ENCODE measurements around the gene ENG. TPM values are rescaled to one million over a fixed set of nuclear protein-coding genes. Genes with fewer than 3 reads are reported as not detected.
A peak's percentile ranks its signal among the peaks of the same experiment; 100 is the strongest.
"Not testable (repeated sequence)": the region's sequence is repeated elsewhere in the genome, so short reads cannot be mapped to it uniquely, and the experiment has no call there.

Gene ENG
- total RNA-seq, 1 donor from 2014 or later = 9.4 TPM

DNA sequence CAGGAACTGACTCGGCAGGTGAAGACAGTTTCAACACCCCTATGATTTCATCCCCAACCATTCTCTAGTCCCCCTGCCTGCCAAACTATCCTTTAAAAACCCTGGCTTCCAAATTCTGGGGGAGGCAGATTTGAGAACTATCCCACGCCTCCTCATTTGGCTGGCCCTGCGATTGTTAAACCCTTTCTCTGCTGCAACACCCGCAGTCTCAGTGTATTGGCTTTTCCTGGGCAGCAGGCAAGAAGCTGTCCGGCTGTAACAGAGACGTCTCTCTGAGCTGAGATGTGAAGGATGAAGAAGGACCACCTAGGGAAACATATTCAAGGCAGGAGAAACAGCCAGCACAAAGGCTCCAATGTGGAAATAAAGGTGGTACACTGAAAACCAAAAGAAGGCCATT, 38.4 kb upstream of the ENG start:
- no peak overlapping the region for H3K9ac ChIP-seq (ENCODE audit: low read depth in 1 of 3, low read length in 3 of 3)
- H3K36me3 ChIP-seq (ENCODE audit: control insufficient read depth in 3 of 3, insufficient read depth in 3 of 3, low read length in 3 of 3) = peaks cover 55 to 62% (median 58%) of the 10 kb centered on the region in 3 donors

GRCh38 chr9:127890053-127890452, 35.6 kb upstream of the ENG start:
- Histone ChIP-seq H3K27ac (ENCODE audit: low read depth, low read length) (no peak overlapping the region), H3K27me3 (ENCODE audit: control insufficient read depth in 3 of 3, insufficient read depth in 3 of 3, low read length in 3 of 3) (no peaks in the 10 kb centered on the region), H3K9me3 (ENCODE audit: control insufficient read depth in 3 of 3, low read length in 3 of 3) (peaks cover 0 to 8% (median 5%) of the 10 kb centered on the region in 3 donors), H3K9ac (ENCODE audit: low read depth in 1 of 3, low read length in 3 of 3) (no peak overlapping the region), H3K4me1 (ENCODE audit: control insufficient read depth in 3 of 3, insufficient read depth in 3 of 3, low read length in 3 of 3) (peaks cover 6 to 9% (median 8%) of the 10 kb centered on the region in 3 donors), H3K4me3 (ENCODE audit: low read length in 3 of 3) (no peak overlapping the region), H3K36me3 (ENCODE audit: control insufficient read depth in 3 of 3, insufficient read depth in 3 of 3, low read length in 3 of 3) (peaks cover 69 to 73% (median 70%) of the 10 kb centered on the region in 3 donors)

More for the DNA sequence above, 38.4 kb upstream of the ENG start:
- Histone ChIP-seq H3K9me3 (ENCODE audit: control insufficient read depth in 3 of 3, low read length in 3 of 3) (peaks cover 0 to 8% (median 5%) of the 10 kb centered on the region in 3 donors), H3K4me3 (ENCODE audit: low read length in 3 of 3) (no peak overlapping the region), H3K27ac (ENCODE audit: low read depth, low read length) (no peak overlapping the region), H3K4me1 (ENCODE audit: control insufficient read depth in 3 of 3, insufficient read depth in 3 of 3, low read length in 3 of 3) (peaks cover 20 to 26% (median 20%) of the 10 kb centered on the region in 3 donors), H3K27me3 (ENCODE audit: control insufficient read depth in 3 of 3, insufficient read depth in 3 of 3, low read length in 3 of 3) (no peaks in the 10 kb centered on the region)

GRCh38 chr9:127887792-127888191, 33.3 kb upstream of the ENG start:
- peak overlapping the region in 1 of 3 donors; percentile 51 for H3K9ac ChIP-seq (ENCODE audit: low read depth in 1 of 3, low read length in 3 of 3)
- H3K27me3 ChIP-seq (ENCODE audit: control insufficient read depth in 3 of 3, insufficient read depth in 3 of 3, low read length in 3 of 3) = no peaks in the 10 kb centered on the region
- H3K4me1 ChIP-seq (ENCODE audit: control insufficient read depth in 3 of 3, insufficient read depth in 3 of 3, low read length in 3 of 3) = peaks cover 20 to 23% (median 22%) of the 10 kb centered on the region in 3 donors
- H3K4me3 ChIP-seq (ENCODE audit: low read length in 3 of 3) = no peak overlapping the region
- H3K9me3 ChIP-seq (ENCODE audit: control insufficient read depth in 3 of 3, low read length in 3 of 3) = peaks cover 0 to under 1% (median 0%) of the 10 kb centered on the region in 3 donors
- no peak overlapping the region for H3K27ac ChIP-seq (ENCODE audit: low read depth, low read length)
- H3K36me3 ChIP-seq (ENCODE audit: control insufficient read depth in 3 of 3, insufficient read depth in 3 of 3, low read length in 3 of 3) = peaks cover 48 to 56% (median 51%) of the 10 kb centered on the region in 3 donors

GRCh38 chr9:127886401-127886972, 32.0 kb upstream of the ENG start:
- no peak overlapping the region for H3K27ac ChIP-seq (ENCODE audit: low read depth, low read length)

GRCh38 chr9:127885508-127886281, 31.2 kb upstream of the ENG start:
- peak overlapping the region; percentile 18 for H3K27ac ChIP-seq (ENCODE audit: low read depth, low read length)
- no peak overlapping the region for H3K4me3 ChIP-seq (ENCODE audit: low read length in 3 of 3)
- H3K27me3 ChIP-seq (ENCODE audit: control insufficient read depth in 3 of 3, insufficient read depth in 3 of 3, low read length in 3 of 3) = no peaks in the 10 kb centered on the region
- peak overlapping the region in 1 of 3 donors; percentile 33 for H3K9ac ChIP-seq (ENCODE audit: low read depth in 1 of 3, low read length in 3 of 3)
- no peaks in the 10 kb centered on the region for H3K9me3 ChIP-seq (ENCODE audit: control insufficient read depth in 3 of 3, low read length in 3 of 3)
- H3K4me1 ChIP-seq (ENCODE audit: control insufficient read depth in 3 of 3, insufficient read depth in 3 of 3, low read length in 3 of 3) = peaks cover 21 to 25% (median 23%) of the 10 kb centered on the region in 3 donors
- H3K36me3 ChIP-seq (ENCODE audit: control insufficient read depth in 3 of 3, insufficient read depth in 3 of 3, low read length in 3 of 3) = peaks cover 38 to 43% (median 42%) of the 10 kb centered on the region in 3 donors

More at GRCh38 chr9:127886401-127886972, 32.0 kb upstream of the ENG start:
- H3K27me3 ChIP-seq (ENCODE audit: control insufficient read depth in 3 of 3, insufficient read depth in 3 of 3, low read length in 3 of 3) = no peaks in the 10 kb centered on the region
- no peaks in the 10 kb centered on the region for H3K9me3 ChIP-seq (ENCODE audit: control insufficient read depth in 3 of 3, low read length in 3 of 3)
- peaks cover 42 to 48% (median 46%) of the 10 kb centered on the region in 3 donors for H3K36me3 ChIP-seq (ENCODE audit: control insufficient read depth in 3 of 3, insufficient read depth in 3 of 3, low read length in 3 of 3)
- H3K4me1 ChIP-seq (ENCODE audit: control insufficient read depth in 3 of 3, insufficient read depth in 3 of 3, low read length in 3 of 3) = peaks cover 21 to 25% (median 23%) of the 10 kb centered on the region in 3 donors
- H3K4me3 ChIP-seq (ENCODE audit: low read length in 3 of 3) = no peak overlapping the region
- peak overlapping the region in 1 of 3 donors; percentile 33 for H3K9ac ChIP-seq (ENCODE audit: low read depth in 1 of 3, low read length in 3 of 3)

- Histone ChIP-seq H3K9me3 (ENCODE audit: control insufficient read depth in 3 of 3, low read length in 3 of 3) (no peaks in the 10 kb centered on the region), H3K4me1 (ENCODE audit: control insufficient read depth in 3 of 3, insufficient read depth in 3 of 3, low read length in 3 of 3) (peaks cover 21 to 25% (median 23%) of the 10 kb centered on the region in 3 donors), H3K27ac (ENCODE audit: low read depth, low read length) (peak overlapping the region; percentile 18), H3K4me3 (ENCODE audit: low read length in 3 of 3) (no peak overlapping the region), H3K36me3 (ENCODE audit: control insufficient read depth in 3 of 3, insufficient read depth in 3 of 3, low read length in 3 of 3) (peaks cover 31 to 37% (median 35%) of the 10 kb centered on the region in 3 donors), H3K27me3 (ENCODE audit: control insufficient read depth in 3 of 3, insufficient read depth in 3 of 3, low read length in 3 of 3) (no peaks in the 10 kb centered on the region), H3K9ac (ENCODE audit: low read depth in 1 of 3, low read length in 3 of 3) (peak overlapping the region in 1 of 3 donors; percentile 54)
These were observed 30.6 kb upstream of the ENG start for GRCh38 chr9:127884976-127885490.

- H3K9me3 ChIP-seq (ENCODE audit: control insufficient read depth in 3 of 3, low read length in 3 of 3) = no peaks in the 10 kb centered on the region
- no peaks in the 10 kb centered on the region for H3K27me3 ChIP-seq (ENCODE audit: control insufficient read depth in 3 of 3, insufficient read depth in 3 of 3, low read length in 3 of 3)
- H3K9ac ChIP-seq (ENCODE audit: low read depth in 1 of 3, low read length in 3 of 3) = peak overlapping the region in 1 of 3 donors; percentile 54
- no peak overlapping the region for H3K4me3 ChIP-seq (ENCODE audit: low read length in 3 of 3)
- H3K4me1 ChIP-seq (ENCODE audit: control insufficient read depth in 3 of 3, insufficient read depth in 3 of 3, low read length in 3 of 3) = peaks cover 21 to 25% (median 23%) of the 10 kb centered on the region in 3 donors
- peaks cover 29 to 34% (median 33%) of the 10 kb centered on the region in 3 donors for H3K36me3 ChIP-seq (ENCODE audit: control insufficient read depth in 3 of 3, insufficient read depth in 3 of 3, low read length in 3 of 3)
- H3K27ac ChIP-seq (ENCODE audit: low read depth, low read length) = peak overlapping the region; percentile 18
These were observed 30.0 kb upstream of the ENG start for GRCh38 chr9:127884427-127884911.

GRCh38 chr9:127883959-127884358, 29.5 kb upstream of the ENG start:
- peak overlapping the region; percentile 18 for H3K27ac ChIP-seq (ENCODE audit: low read depth, low read length)
- no peaks in the 10 kb centered on the region for H3K27me3 ChIP-seq (ENCODE audit: control insufficient read depth in 3 of 3, insufficient read depth in 3 of 3, low read length in 3 of 3)
- H3K4me1 ChIP-seq (ENCODE audit: control insufficient read depth in 3 of 3, insufficient read depth in 3 of 3, low read length in 3 of 3) = peaks cover 22 to 25% (median 25%) of the 10 kb centered on the region in 3 donors
- peaks cover 29 to 34% (median 33%) of the 10 kb centered on the region in 3 donors for H3K36me3 ChIP-seq (ENCODE audit: control insufficient read depth in 3 of 3, insufficient read depth in 3 of 3, low read length in 3 of 3)
- peak overlapping the region in 1 of 3 donors; percentile 8 for H3K9ac ChIP-seq (ENCODE audit: low read depth in 1 of 3, low read length in 3 of 3)
- no peaks in the 10 kb centered on the region for H3K9me3 ChIP-seq (ENCODE audit: control insufficient read depth in 3 of 3, low read length in 3 of 3)
- no peak overlapping the region for H3K4me3 ChIP-seq (ENCODE audit: low read length in 3 of 3)

DNA sequence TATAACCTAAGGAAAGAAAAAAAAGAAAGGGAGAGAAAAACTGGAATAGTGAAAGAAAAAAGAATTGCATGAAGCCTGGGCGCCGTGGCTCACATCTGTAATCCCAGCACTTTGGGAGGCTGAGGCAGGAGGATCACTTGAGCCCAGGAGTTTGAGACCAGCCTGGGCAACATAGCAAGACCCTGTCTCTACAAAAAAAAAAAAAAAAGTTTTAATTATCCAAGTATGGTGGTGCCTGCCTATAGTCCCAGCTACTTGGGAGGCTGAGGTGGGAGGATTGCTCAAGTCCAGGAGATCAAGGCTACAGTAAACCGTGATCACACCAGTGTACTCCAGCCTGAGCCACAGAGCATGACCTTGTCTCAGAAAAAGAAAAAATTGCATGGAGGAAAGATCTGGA, 27.3 kb upstream of the ENG start:
- H3K27ac ChIP-seq (ENCODE audit: low read depth, low read length); H3K4me3 ChIP-seq (ENCODE audit: low read length in 3 of 3); H3K27me3 ChIP-seq (ENCODE audit: control insufficient read depth in 3 of 3, insufficient read depth in 3 of 3, low read length in 3 of 3); H3K9ac ChIP-seq (ENCODE audit: low read depth in 1 of 3, low read length in 3 of 3); H3K9me3 ChIP-seq (ENCODE audit: control insufficient read depth in 3 of 3, low read length in 3 of 3): not testable (repeated sequence)
- peaks cover 39 to 45% (median 40%) of the 10 kb centered on the region in 3 donors for H3K4me1 ChIP-seq (ENCODE audit: control insufficient read depth in 3 of 3, insufficient read depth in 3 of 3, low read length in 3 of 3)
- peaks cover 15 to 22% (median 20%) of the 10 kb centered on the region in 3 donors for H3K36me3 ChIP-seq (ENCODE audit: control insufficient read depth in 3 of 3, insufficient read depth in 3 of 3, low read length in 3 of 3)

Measured in skeletal muscle tissue (tissue), 4 donors.